Stomach (tissue), 4 donors: ENCODE measurements around the gene CCR4.

Source experiments
- EP300 ChIP-seq: sonication (generic); formaldehyde crosslinking; IDR thresholded peaks from one replicate; pipeline ENCODE4 v1.6.1; 2017; ENCODE audit warnings: antibody characterized with exemption
- POLR2AphosphoS5 ChIP-seq, 3 donors: sonication (generic); formaldehyde crosslinking; IDR thresholded peaks; one replicate each; pipeline ENCODE4 v1.6.1; 2016; ENCODE audit warnings: antibody characterized with exemption in 3 of 3
- TF ChIP-seq, protein P1 (sequence below), 7 experiments: fragments of 450-650 bp in 4 of 7; fragments of 200-600 bp in 3 of 7; sonication (generic) in 3 of 7; IDR thresholded peaks; one replicate each; pipeline ENCODE4 v1.5.1; 2016 to 2019; ENCODE audit warnings: antibody characterized with exemption in 7 of 7, control low read depth in 2 of 7, mild to moderate bottlenecking in 1 of 7

DNA sequence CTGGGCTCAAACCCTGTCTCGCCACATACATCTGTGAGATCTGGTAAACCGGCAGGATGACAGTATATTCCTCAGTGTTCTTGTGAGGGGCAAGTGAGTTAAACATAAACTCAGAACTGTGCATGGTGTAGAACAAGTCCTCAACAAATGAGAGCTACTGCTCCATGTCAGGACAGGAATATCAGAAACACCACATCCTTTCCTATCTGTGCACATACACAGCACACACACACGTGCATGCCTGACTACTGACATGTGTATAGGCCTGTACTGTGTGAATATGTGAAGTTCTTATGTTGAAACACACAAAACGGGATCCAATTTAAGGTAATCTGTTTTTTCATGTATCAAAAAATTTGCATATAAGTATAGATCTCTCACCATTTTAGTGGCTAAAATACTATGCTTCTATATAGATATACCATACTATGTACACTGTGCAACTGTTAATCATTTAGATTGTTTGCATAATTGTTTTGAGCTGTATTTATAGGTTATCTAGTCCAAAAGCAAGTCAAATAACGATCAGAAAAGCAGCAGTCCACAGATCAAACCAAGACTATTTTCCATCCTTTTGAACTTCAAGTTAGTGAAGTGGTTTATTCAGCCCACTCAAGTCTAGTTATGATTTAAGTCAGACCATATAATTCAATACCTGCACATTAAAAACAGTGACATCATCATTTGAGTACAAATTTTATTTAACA lies 44.8 kb downstream of the CCR4 start:
- TF ChIP-seq, protein P1, sequence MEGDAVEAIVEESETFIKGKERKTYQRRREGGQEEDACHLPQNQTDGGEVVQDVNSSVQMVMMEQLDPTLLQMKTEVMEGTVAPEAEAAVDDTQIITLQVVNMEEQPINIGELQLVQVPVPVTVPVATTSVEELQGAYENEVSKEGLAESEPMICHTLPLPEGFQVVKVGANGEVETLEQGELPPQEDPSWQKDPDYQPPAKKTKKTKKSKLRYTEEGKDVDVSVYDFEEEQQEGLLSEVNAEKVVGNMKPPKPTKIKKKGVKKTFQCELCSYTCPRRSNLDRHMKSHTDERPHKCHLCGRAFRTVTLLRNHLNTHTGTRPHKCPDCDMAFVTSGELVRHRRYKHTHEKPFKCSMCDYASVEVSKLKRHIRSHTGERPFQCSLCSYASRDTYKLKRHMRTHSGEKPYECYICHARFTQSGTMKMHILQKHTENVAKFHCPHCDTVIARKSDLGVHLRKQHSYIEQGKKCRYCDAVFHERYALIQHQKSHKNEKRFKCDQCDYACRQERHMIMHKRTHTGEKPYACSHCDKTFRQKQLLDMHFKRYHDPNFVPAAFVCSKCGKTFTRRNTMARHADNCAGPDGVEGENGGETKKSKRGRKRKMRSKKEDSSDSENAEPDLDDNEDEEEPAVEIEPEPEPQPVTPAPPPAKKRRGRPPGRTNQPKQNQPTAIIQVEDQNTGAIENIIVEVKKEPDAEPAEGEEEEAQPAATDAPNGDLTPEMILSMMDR (IDR thresholded peaks at IDR 0.05), result no peak
- no peak for TF ChIP-seq POLR2AphosphoS5 (IDR thresholded peaks at IDR 0.05)
- TF ChIP-seq EP300, result no peak
